ENCODE data around the gene TRPV3.
A peak's percentile ranks its signal among the peaks of the same experiment; 100 is the strongest.
"Not testable (repeated sequence)": the region's sequence is repeated elsewhere in the genome, so short reads cannot be mapped to it uniquely, and the experiment has no call there.

Gene TRPV3

DNA sequence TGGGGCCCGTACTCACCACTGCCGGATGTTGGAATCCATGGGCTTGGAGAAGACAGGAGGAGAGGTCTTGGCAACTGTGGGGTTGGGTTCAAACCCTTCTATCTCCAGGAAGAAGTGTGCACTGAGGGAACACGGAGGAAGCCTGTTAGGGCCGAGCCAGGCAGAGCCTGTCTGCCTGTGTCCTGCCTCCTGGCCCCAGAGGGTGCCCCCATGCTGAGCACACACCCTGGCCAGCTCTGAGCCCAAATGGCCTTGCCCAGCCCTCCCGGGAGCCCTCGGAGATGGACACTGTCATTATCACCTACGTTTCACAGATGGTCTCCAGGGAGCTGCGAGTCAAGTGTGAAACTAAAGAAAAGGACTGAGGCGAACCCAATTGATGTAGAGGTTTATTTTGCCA, 12.5 kb downstream of the TRPV3 start:
- no peak for DNase-seq

DNA sequence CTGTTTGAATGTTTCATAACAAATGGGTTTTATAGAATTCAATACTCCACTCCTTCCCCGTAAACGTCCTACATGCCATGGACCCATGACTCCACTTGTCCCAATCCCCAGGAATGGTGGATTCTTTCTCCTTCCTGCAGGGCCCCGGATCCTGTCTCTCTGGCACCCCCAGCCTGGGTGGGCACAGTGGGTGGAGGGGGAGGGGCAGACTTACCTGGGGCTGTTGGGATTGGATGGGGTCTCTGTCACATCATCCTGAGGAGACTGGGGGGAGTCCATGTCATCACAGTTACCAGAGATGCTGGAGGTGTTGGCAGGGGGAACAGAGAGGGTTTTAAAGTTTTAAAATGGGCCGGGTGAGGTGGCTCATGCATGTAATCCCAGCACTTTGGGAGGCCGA, 13.2 kb downstream of the TRPV3 start:
- no peak for DNase-seq

DNA sequence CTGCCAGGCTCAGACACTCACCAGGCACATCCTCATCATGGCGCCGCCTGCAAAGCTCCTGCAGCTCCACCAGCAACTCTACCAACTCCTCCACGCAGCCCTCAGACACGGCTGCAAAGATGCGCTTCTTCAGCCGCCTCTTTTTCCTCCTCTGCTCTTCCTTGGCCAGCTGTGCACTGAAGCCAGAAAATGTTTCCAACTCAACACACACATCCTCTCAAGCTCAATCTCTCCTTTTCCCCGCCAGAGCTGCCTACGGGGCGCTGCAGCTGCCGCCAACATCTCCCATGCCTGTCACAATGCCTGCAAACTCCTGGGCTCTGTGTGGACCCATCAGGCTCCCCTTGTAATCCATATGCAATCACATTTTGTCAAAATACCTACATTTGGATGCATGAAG, 14.2 kb downstream of the TRPV3 start:
- DNase-seq = no peak

DNA sequence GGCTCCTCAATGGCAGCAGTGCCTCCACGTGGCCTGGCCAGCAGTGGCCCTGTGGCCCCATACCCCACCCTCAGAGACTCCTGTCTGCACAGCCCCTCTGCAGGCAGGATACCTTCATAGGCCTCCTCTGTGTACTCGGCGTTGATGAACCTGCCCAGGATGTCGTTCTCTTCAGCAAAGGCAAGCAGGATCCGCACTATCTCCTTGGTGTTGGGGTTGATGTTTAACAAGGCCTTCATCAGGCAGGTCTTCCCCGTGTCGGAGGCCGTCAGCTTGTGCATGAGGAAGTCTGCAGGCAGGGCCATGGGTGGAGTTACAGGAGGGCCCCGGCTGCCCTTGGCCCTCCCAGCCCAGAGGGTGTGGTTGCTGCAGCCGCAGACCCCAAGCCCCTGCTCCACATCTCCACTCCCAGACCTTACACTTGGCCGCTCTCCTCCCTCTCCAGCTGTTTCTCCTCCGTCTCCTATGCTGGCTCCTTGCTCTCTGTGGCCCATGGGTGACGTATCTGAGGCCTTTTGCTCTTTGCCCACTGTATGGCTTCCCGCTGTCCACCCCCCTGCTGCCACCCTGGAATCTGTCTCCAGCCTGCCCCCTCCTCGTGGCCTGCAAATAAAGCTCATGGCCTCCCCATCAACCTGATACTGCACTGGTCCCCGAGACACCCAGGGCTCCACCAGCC, 15.1 kb downstream of the TRPV3 start:
- no peak for DNase-seq

DNA sequence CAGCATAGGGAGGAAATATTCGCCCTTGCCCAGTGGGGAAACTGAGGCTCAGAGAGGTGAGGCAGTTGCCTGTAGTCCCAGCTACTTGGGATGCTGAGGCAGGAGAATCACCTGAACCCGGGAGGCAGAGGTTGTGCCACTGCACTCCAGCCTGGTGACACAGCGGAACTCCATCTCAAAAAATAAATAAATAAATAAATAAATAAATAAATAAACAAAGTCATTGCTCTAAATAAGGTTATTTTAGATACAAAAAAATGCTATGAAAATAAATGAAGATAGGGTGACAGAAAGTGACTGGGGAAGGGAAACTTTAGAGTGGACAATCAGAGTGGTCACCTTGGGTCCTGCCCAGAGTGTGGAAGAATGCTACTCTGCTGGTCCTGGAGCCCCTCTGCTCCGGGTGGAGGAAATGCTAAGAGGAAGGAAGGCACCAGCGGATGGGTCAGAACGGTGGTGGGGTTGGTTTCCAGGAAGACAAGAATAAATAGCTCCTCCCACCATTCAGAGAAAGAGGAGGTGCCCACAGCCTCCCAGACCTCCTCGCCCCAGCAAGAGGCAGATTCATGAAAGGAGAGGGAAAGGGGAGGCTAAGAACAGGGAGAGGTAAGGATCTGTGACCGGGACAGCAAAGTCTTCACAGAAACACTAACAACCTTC, 17.6 kb downstream of the TRPV3 start:
- DNase-seq = no peak

DNA sequence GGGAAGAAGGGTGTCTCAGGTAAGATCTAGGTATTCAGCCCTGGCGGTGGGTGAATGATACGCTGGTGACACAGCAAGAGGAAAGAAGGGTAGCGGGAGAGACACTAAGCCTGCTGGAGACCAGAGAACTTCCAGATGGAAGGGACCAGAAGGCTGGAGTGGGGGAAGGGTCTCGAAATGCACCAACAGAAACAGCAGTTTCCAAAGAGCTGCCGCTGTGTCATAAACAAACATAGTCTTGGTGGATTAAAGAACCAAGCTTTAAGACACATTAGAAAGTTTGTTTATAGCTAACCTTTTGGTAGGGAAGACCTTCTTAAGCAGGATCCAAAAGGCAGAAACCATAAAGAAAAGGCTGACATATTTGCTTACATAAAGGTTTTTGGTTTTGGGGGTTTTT, 20.9 kb downstream of the TRPV3 start:
- DNase-seq = no peak

DNA sequence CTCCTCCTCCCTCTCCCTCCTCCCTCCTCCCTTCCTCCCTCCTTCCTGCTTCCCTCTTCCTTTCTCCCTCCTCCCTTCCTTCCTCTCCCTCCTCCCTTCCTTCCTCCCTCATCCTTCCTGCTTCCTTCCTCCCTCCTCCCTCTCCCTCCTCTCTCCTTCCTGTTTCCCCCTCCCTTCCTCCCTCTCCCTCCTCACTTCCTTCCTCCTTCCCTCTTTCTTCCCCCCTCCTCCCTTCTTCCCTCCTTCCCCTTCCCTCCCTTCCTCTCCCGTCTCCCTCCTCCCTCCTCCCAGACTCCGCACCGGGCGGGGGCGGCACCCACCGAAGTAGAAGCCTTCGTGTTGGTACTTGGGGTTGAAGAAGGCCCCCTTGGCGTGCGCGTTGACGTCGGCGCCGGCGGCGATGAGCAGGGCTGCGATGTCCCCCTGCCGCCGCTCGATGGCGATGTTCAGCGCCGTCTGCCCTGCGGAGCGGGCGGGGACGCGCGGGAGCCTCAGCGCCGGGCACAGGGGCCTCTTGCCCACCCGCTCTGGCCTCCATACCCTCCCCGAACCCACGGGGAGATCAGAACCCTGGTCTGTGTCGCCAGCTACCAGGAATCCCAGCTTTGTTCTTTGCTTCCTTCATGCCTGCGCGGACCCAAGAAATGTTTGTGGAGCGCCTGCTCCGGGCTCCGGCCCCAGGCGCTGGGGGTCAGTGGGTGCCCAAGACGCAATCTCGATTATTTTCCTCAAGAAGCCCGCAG, 22.2 kb downstream of the TRPV3 start:
- peak; percentile 80 for DNase-seq

DNA sequence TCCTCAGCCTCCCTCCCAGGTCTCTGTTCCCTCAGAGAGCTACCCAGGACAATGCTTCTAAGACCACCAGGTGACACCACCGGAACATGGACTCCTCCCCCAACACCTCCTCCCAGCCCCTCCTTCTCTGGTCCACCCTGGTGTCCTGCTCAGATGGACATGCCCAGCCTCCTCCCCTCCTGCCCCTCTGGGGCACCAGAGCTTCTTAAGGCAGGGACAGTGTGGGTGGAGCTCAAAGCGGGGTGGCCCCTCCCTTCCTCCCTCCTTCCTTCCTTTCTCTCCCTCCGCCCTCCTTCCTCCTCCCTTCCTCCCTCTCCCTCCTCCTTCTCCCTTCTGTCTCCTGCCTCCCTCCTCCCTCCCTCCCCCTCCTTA, 22.7 kb downstream of the TRPV3 start:
- DNase-seq = no peak

DNA sequence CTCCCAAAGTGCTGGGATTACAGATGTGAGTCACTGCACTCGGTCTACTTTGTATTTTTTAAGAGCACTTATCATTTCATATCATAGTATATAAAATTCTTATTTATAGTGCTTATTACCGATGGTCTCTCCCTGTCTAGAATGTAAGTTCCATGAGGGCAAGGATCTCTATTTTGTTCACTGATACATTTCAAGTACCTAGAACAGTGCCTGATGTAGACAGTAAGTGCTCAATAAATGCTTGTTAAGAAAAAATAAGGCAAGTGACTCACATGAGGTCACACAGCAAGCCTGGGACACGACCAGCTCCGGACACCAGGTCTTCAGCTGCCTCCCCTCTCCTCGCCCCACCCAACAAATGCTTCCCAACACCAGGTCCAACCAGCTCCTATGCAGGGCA, 23.9 kb downstream of the TRPV3 start:
- no peak for DNase-seq

DNA sequence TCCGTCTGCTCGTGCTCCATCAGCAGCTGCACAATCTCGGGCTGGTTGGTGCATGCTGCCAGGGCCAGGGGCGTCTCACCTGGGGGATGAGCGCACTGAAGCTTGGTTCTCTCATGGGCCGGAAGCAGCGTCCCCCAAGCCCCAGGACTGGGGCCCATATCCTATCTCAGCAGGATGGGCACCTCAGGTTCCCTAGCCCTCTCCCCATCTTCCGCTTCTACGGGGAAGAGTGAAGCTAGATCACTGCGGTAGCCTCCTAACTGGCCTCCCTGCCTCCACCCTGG, 24.8 kb downstream of the TRPV3 start:
- no peak for DNase-seq

DNA sequence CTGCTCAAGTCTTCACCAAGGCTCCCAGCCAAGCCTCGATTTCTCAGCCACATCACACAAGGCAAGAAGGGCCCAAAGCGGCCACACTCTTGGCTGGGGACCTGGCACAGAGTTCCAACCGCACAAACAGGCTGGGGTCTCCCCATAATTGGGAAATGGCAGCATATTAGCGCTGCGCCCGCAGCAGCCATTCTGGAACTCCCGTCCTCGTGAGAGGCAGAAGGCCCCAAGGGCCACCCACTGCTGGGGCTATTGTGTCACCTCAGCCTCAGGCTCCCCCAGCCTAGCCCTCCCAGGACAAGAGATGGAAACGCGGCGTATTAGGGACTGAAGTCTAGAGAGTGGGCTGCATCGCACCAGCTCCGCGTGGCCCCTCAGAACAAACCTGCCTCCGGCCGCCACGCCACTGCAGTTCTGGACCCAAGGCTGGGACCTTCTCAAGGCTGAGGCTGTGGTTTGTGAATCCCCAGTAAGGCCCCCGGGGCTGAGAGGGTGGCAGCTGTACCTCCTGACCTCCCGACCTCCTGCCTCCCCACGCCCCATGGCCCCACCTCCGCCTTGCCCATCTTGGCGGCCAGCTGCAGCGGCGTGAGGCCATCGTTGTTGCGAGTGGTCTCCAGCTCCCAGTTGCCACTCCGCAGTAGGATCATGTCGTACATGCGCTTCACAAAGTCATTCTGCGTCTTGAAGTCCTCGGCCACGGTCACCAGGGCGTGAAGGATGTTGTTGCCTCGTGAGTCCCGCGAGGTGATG, 25.3 kb downstream of the TRPV3 start:
- no peak for DNase-seq

DNA sequence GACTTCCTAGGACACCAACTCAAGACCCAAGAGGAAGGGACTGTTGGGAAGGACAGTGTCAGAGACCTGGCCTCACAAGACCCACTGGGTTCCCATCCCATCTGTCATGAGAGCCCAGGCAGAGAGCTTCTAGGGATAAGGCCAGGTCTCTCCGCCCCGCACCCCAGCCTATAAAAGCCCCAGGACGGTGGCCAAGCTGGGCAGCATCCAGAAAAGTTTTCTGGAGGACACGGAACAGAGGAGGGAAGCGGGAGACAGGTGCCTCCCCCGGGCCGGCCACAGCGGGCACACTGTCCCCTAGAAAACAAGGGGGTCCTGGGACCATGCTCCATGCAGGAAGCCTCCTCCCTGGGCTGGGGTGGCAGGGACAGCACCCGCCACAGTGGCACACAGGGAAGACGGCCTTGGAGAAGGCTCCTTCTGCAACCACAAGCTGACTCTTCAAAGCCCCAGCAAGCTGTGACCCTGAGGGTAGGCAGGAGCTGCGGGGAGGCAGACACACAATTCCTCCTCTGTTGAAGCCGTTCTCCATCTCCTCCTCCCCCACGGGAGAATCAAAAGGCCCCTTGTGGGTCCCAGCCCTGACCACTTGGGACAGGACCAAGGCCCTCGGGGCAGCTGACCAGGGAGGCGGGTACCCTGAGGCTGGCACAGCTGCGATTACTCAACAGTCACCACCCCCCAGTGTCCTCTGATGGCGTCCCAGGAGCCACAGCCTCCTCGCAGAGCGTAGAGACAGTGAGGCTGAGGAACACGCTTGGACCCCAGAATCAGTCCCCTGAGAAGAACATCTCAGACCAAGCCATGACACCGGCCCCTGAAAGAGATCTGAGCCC, 26.1 kb downstream of the TRPV3 start:
- DNase-seq = no peak

DNA sequence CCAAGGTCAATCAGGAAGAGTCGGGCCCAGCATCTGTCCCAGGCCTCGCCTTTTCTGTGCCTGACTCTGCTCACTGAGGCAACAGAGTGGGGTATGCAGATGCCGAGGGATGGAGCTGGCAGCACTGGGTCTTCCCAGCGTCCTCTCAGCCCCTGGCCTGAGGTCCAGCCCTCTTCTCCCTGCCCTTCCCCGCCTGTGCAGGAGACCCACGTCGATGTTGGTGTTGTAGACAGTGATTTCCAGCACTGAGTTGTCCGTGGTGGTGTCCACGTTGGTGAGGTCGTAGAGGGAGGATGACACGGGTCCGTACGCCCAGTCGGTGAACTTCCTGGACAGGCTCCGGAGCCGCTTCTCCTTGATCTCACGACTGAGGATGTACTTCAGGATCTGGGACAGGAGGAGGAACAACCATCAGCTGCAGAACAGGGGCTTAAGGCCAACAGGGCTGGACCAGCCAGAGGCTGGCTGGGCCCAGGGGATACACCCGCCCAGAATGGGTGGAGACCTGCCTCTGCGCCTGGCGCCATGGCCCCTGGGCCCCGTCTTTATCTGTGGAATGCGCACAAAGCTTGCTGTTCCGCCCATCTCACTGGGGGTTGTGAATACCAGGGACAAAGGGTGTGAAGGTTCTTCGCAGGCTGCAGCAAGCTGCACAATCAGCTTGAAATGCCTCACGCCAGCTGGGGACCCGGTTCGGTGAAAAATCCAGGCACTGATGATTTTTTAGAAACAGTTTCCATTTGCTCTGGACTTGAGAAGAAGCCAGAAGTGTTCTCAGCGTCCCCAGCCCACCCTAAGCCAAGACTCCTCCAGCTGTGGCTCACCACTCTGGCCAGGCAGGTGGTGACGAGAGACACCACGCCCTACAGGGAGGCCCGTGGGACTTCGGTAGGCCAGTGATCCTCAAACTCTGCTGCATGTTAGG, 27.5 kb downstream of the TRPV3 start:
- DNase-seq = no peak

DNA sequence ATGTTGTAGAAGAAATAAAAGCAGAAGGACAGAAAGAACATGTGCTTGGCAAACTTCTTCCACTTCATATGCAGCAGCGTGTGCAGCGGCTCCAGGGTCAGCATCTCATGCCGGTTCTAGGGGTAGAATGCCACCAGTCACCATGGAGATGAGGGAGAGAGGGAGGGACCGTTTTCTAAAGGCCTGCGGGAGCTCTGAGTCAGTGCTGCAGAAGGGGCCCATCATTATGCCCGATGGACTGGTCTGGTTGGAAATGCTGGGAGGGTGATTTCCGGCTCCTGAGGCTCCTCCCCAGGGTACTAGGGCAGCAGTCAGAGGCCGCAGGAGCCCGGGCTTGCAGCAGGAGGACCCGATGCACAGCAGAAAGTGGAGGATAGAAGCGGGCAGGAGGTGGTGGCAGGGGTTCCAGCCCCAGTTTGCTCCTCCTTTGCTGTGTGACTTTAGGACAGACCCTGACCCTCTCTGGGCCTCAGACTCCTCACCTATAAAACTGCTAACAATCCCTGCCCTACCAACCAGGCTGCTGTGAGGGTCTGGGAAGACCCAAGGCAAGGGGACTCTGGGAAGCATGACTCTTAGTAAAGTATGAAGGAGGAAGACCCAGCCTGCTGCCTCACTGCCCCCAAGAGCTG, 28.6 kb downstream of the TRPV3 start:
- DNase-seq = no peak

DNA sequence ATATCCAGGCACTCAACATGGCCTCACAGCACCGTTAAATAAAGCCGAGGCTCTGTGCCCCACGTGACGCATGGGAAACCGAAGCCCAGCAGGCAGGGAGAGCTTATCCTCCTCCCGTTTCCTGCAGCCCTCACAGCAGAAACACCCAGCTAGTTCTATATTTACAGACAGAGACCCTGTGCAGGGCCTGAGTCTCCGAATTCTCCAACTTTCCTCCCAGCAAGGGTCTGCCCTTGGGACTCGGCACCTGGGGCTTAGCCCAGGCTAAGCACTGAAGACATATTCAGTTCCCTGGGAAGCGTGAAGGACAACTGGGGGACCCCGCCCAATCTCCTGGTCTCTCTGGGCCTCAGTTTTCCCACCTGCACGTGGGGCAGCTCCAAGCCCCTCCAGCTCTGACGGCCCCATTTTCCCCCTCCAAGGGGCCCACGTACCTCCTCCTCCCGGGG, 29.2 kb downstream of the TRPV3 start:
- no peak for DNase-seq

DNA sequence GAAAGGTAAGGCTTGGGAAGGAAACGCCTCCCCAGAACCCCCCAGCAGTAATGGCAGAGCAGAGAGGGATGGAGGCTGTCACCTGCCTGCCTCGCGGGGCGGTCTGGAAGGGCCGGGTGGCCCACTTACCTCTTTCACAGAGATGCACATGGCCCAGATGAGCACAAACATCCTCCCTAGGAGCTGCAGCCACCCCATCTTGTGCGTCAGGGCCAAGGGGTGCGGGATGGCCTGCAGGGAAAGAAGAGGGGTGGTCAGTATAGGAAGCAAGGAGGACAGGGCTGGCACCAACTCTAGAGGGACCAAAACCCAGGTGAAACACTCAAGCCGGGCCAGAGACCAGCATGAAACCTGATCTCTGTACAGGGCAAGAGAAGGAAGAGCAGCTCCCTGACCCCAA, 29.7 kb downstream of the TRPV3 start:
- DNase-seq = no peak

DNA sequence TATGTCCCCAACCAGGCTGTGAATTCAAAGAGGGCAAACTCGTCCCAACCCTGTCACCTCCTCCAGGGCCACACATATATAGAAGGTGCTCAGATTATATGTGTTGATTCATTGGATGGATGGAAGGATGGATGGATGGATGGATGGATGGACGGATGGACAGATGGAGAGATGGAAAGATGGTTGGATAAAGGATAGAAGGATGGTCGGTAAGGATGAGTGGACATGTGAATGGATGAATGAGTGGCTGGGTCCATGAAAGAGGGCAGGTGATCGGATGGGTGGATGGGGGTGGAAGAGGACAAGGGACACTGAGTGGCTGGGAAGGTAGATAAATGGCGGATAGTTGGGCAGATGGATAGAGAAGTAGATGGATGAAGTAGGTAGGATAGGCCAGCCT, 30.1 kb downstream of the TRPV3 start:
- no peak for DNase-seq

DNA sequence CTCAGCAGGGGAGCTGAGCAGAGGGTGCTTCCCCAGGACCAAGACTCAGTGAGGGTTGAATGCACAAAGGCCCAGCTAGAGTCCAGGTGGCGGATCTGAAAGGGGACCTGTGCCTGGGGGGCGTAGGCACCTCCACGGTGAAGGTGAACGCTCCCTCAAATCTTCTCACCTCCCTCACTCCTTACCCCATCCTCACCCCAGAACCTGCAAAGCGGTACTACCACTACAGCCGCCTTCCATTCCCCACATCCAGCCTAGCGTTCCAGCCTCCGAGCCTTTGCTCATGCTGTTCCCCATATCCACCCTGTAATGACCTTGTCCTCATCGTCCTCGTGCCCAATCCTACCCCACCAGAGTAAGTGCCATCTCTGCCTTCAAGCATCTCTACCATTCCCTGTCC, 30.6 kb downstream of the TRPV3 start:
- no peak for DNase-seq

DNA sequence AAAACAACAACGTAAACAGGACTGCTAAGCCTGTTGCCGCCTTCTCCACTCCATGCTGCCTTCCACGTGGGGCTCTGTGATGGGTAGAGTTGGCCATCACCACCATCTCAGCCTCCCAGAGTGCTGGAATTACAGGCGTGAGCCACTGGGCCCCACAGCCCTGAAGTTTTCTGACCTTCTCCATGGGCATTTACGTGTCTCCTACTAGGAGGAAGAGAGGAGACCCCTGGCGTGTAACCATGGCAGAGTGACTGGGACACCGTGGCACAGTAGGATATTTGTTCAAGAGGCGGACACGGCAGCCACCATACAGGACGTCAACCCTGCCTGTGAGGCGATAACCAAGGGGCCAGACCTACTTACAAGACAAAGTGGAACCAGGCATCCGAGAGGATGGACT, 31.1 kb downstream of the TRPV3 start:
- DNase-seq = no peak

DNA sequence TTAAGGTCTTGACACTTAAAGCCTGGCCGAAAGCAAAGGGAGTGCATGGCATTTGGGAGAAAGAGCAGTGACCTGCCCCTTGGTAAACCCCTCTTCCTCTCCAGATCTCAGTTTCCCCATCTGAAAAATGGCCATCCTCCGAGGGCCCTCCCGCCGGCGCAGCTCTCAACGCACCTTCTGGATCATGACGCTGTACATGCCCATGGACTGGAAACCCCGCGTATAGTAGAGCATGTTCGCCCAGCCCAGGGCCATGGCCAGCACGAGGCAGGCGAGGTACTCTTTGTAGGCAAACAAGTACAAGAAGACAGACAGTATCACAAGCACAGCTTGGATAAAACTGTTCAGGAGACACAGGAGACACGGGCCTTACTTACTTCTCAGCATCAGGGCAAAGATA, 33.6 kb downstream of the TRPV3 start:
- DNase-seq = no peak

DNA sequence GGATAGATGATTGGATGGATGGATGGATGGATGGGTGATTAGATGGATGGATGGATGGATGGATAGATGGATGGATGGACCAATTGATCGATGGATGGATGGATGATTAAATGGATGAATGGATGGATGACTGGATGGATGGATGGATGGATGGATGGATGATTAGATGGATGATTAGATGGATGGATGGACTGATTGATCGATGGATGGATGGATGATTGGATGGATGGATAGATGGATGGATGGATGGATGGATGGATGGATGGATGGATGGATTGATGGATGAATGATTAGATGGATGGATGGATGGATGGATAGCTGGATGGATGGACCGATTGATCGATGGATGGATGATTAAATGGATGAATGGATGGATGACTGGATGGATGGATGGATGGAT, 38.1 kb downstream of the TRPV3 start:
- not testable (repeated sequence) for DNase-seq
